Loucy (cell line): Measurements from ENCODE around the gene TCOF1.

Source experiments
- H2AFZ ChIP-seq: fragments of 200-600 bp; sonication (generic); 2 replicates; pipeline ENCODE4 v1.6.0; 2016; ENCODE audit warnings: antibody characterized with exemption, mild to moderate bottlenecking, low read length, moderate library complexity
- H3F3A ChIP-seq: fragments of 200-600 bp; 2 replicates; pipeline ENCODE4 v1.6.0; 2016; ENCODE audit warnings: antibody characterized with exemption, low read depth, mild to moderate bottlenecking
- H3K27me3 ChIP-seq: fragments of 200-600 bp; sonication (generic); 2 replicates; pipeline ENCODE4 v1.6.1; 2014; ENCODE audit warnings: low read length, mild to moderate bottlenecking; ENCODE audit not compliant: insufficient read depth, poor library complexity, severe bottlenecking
- H3K36me3 ChIP-seq: fragments of 200-600 bp; sonication (generic); 2 replicates; pipeline ENCODE4 v1.6.1; 2016; ENCODE audit warnings: low read length; ENCODE audit not compliant: insufficient read depth
- H3K4me1 ChIP-seq: fragments of 200-600 bp; sonication (generic); 2 replicates; pipeline ENCODE4 v1.5.1; 2014; ENCODE audit warnings: low read length, mild to moderate bottlenecking; ENCODE audit not compliant: insufficient read depth, poor library complexity, severe bottlenecking
- H3K4me2 ChIP-seq: fragments of 200-600 bp; sonication (generic); 2 replicates; pipeline ENCODE4 v1.6.0; 2014; ENCODE audit warnings: antibody characterized with exemption, low read length, low read depth, mild to moderate bottlenecking; ENCODE audit not compliant: poor library complexity, severe bottlenecking
- H3K4me3 ChIP-seq: fragments of 200-600 bp; sonication (generic); 2 replicates; pipeline ENCODE4 v1.5.1; 2014; ENCODE audit warnings: low read length, mild to moderate bottlenecking, mixed read lengths; ENCODE audit not compliant: poor library complexity, severe bottlenecking
- H3K79me2 ChIP-seq: fragments of 200-600 bp; sonication (generic); 2 replicates; pipeline ENCODE4 v1.6.1; 2014; ENCODE audit warnings: low read length; ENCODE audit not compliant: insufficient read depth
- H3K9ac ChIP-seq: fragments of 200-600 bp; sonication (generic); 2 replicates; pipeline ENCODE4 v1.6.0; 2014; ENCODE audit warnings: mild to moderate bottlenecking, low read depth, low read length, moderate library complexity; ENCODE audit not compliant: poor library complexity, severe bottlenecking
- H3K9me2 ChIP-seq: fragments of 200-600 bp; sonication (generic); replicated peaks from 2 replicates; pipeline ENCODE4 v1.6.1; 2016; ENCODE audit warnings: low read depth, low read length, mixed read lengths
- H3K9me3 ChIP-seq: fragments of 200-600 bp; sonication (generic); 2 replicates; pipeline ENCODE4 v1.6.1; 2014; ENCODE audit warnings: mild to moderate bottlenecking, antibody characterized with exemption, low read length, low read depth; ENCODE audit not compliant: insufficient read depth
- H4K20me1 ChIP-seq: fragments of 200-600 bp; sonication (generic); 2 replicates; pipeline ENCODE4 v1.6.0; 2014; ENCODE audit warnings: antibody characterized with exemption, low read length, mild to moderate bottlenecking; ENCODE audit not compliant: insufficient read depth, poor library complexity, severe bottlenecking
- CTCF ChIP-seq: fragments of 200-600 bp; sonication (generic); conservative IDR thresholded peaks from 2 replicates; pipeline ENCODE4 v1.5.1; 2014; ENCODE audit warnings: mild to moderate bottlenecking, antibody characterized with exemption, low read length
- EZH2phosphoT487 ChIP-seq: fragments of 200-600 bp; IDR thresholded peaks from 2 replicates; pipeline ENCODE4 v1.6.1; 2018; ENCODE audit warnings: antibody characterized with exemption, mild to moderate bottlenecking, moderate library complexity, borderline replicate concordance

TCOF1 gene

DNA sequence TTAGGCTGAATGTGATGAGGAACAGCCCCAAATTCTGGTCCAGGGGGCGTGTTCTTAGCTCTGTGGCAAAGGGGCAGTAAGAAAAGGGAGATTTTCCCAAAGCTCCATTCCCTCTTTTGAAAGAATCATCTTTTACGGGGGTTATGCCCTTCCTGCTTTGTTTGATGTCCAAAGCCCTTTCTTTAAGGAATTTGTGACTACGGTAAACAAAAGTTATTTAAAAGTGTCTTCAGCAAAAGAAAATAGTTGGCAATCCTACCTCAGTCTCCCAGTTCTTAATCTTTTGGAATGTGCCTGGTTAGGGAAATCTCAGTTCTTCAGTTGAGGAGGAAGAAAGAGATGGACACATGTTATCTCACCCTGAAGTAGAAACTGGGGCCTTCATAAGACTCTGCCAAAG is 30.4 kb upstream of the TCOF1 start:
- H3K79me2 ChIP-seq = no peaks in the 10 kb centered on the region
- H3K4me2 ChIP-seq = no peak overlapping the region
- no peaks in the 10 kb centered on the region for H3K27me3 ChIP-seq
- H3K4me1 ChIP-seq = no peaks in the 10 kb centered on the region
- TF ChIP-seq EZH2phosphoT487 (no peak), CTCF (no peak)
- H3K4me3 ChIP-seq = no peak overlapping the region
- H3K9me3 ChIP-seq = no peaks in the 10 kb centered on the region
- H3K9me2 ChIP-seq = no peaks in the 10 kb centered on the region
- no peak overlapping the region for H3K9ac ChIP-seq
- H3F3A ChIP-seq = no peaks in the 10 kb centered on the region
- H2AFZ ChIP-seq = no peak overlapping the region
- no peaks in the 10 kb centered on the region for H4K20me1 ChIP-seq
- no peaks in the 10 kb centered on the region for H3K36me3 ChIP-seq

DNA sequence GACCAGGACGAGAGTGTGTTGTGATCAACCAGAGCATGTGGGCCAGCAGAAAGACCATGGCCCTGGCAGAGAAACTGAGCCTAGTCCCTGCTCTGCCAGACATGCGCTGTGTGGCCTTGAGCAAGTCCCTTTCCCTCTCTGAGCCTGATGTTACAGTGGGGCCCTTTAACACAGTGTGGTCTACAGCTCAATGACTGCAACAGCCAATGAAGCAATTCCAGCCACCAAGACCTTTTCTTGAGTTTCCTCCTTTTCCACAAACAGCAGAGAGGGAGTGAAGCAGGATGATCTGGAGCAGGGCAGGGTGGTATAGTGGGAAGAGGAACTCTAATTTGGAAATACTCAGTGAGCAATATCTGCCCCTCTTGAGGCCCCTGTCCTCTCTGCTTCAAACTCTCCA is 29.0 kb upstream of the TCOF1 start:
- H3K4me1 ChIP-seq = no peaks in the 10 kb centered on the region
- no peak for TF ChIP-seq EZH2phosphoT487
- no peak for TF ChIP-seq CTCF
- H3K9me2 ChIP-seq = no peaks in the 10 kb centered on the region
- H3K4me2 ChIP-seq = no peak overlapping the region
- no peaks in the 10 kb centered on the region for H3K9me3 ChIP-seq
- no peaks in the 10 kb centered on the region for H3F3A ChIP-seq
- H3K27me3 ChIP-seq = no peaks in the 10 kb centered on the region
- no peaks in the 10 kb centered on the region for H4K20me1 ChIP-seq
- no peak overlapping the region for H3K4me3 ChIP-seq
- H2AFZ ChIP-seq = no peak overlapping the region
- no peak overlapping the region for H3K9ac ChIP-seq
- no peaks in the 10 kb centered on the region for H3K36me3 ChIP-seq
- no peaks in the 10 kb centered on the region for H3K79me2 ChIP-seq

DNA sequence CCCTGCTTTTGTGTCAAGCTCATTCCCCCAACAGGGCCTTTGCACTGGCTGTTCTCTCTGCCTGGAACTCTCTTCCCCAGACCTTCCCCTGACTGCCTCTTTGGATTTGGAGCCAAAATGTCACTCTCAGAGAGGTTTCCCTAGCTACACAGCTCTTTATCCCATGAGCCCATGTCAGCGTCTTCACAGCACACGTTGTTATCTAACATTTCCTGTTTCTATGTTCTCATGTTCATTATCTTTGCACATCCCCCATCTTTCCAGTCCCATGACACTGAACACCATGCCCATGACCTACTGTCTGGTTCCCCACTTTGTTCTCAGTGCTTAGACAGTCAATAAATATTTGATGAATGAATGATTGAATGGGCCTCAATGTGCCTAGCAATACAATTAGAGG is 28.5 kb upstream of the TCOF1 start:
- Histone ChIP-seq H3F3A (no peaks in the 10 kb centered on the region), H3K27me3 (no peaks in the 10 kb centered on the region), H3K9ac (no peak overlapping the region), H3K4me3 (no peak overlapping the region), H4K20me1 (no peaks in the 10 kb centered on the region), H2AFZ (no peak overlapping the region), H3K79me2 (no peaks in the 10 kb centered on the region), H3K9me2 (no peaks in the 10 kb centered on the region), H3K4me2 (no peak overlapping the region), H3K9me3 (no peaks in the 10 kb centered on the region), H3K4me1 (no peaks in the 10 kb centered on the region), H3K36me3 (no peaks in the 10 kb centered on the region)
- TF ChIP-seq EZH2phosphoT487 (no peak), CTCF (no peak)
